A549 (cell line): Measurements from ENCODE around the gene EHBP1. TPM values are rescaled to one million over a fixed set of nuclear protein-coding genes. Genes with fewer than 3 reads are reported as not detected.
A peak's percentile ranks its signal among the peaks of the same experiment; 100 is the strongest.
"Not testable (repeated sequence)": the region's sequence is repeated elsewhere in the genome, so short reads cannot be mapped to it uniquely, and the experiment has no call there.

Experiments
- ATAC-seq, 2 experiments: fragments of 200-7000 bp in 1 of 2; fragments of >200 bp in 1 of 2; cut with Nextera tagmentation in 1 of 2; cut with Tn5 transposase in 1 of 2; 3 replicates each; pipeline versions ENCODE4 v1.8.0 to v1.9.1; 2018 to 2020; ENCODE audit warnings: mild to moderate bottlenecking in 1 of 2, moderate library complexity in 1 of 2
- CTCF ChIA-PET: fragments of 300-600 bp; sonication (Branson Sonifier 250); formaldehyde crosslinking; extraction: SDS; loops from one replicate; lab custom pipeline; 2021; ENCODE audit warnings: antibody characterized with exemption, inconsistent platforms; lab: Yijun Ruan, JAX
- POLR2A ChIA-PET: fragments of 350-600 bp; formaldehyde crosslinking; extraction: SDS; loops from one replicate; lab custom pipeline; 2021; ENCODE audit warnings: antibody characterized with exemption, inconsistent platforms; lab: Yijun Ruan, JAX
- DNase-seq, 2 experiments: peaks; one replicate each; pipeline versions ENCODE4 v3.0.0 to v3.0.0-alpha.2; 2011 to 2016; ENCODE audit warnings: low read depth in 1 of 2, low spot score in 1 of 2
- FAIRE-seq: peaks from 2 replicates; lab custom pipeline; 2011; peaks lifted over from hg19 to GRCh38; lab: Jason Lieb, UNC
- H3K27ac ChIP-seq, 2 experiments: fragments of >200 bp; sonication (Bioruptor Twin); formaldehyde crosslinking; 3 replicates each; pipeline ENCODE4 v1.5.1; 2016 to 2017
- H3K4me1 ChIP-seq: fragments of >200 bp; sonication (Bioruptor Twin); formaldehyde crosslinking; 3 replicates; pipeline ENCODE4 v1.6.1; 2016
- H3K4me2 ChIP-seq: fragments of >200 bp; sonication (Bioruptor Twin); formaldehyde crosslinking; 3 replicates; pipeline ENCODE4 v1.6.1; 2016
- H3K4me3 ChIP-seq: fragments of >200 bp; sonication (Bioruptor Twin); formaldehyde crosslinking; 3 replicates; pipeline ENCODE4 v1.5.1; 2016
- H3K9me3 ChIP-seq: fragments of >200 bp; sonication (Bioruptor Twin); formaldehyde crosslinking; 3 replicates; pipeline ENCODE4 v1.6.1; 2016
- CEBPB ChIP-seq, 2 experiments: fragments of >200 bp in 1 of 2; sonication (Bioruptor Twin) in 1 of 2; formaldehyde crosslinking in 1 of 2; IDR thresholded peaks; 2 replicates each; pipeline ENCODE4 v1.6.1; 2012 to 2016
- FOSL2 ChIP-seq, 2 experiments: fragments of 450-650 bp in 1 of 2; fragments of >200 bp in 1 of 2; sonication (Bioruptor Twin) in 1 of 2; formaldehyde crosslinking; IDR thresholded peaks; 2 replicates each; pipeline versions ENCODE4 v1.5.0 to v1.6.1; 2016 to 2020; ENCODE audit warnings: mild to moderate bottlenecking in 1 of 2, moderate library complexity in 1 of 2
- FOXS1 ChIP-seq: fragments of 250-450 bp; sonication (Bioruptor Pico); IDR thresholded peaks from 2 replicates; pipeline ENCODE4 v1.5.0; 2020; ENCODE audit warnings: mild to moderate bottlenecking, moderate library complexity
- HDAC2 ChIP-seq: fragments of 200-600 bp; sonication (generic); IDR thresholded peaks from 2 replicates; pipeline ENCODE4 v1.6.1; 2016
- HOXB13 ChIP-seq: fragments of 250-450 bp; sonication (Bioruptor Pico); IDR thresholded peaks from 2 replicates; pipeline ENCODE4 v1.5.0; 2020; ENCODE audit warnings: low read depth, mild to moderate bottlenecking, moderate library complexity
- HOXB5 ChIP-seq: fragments of 250-450 bp; sonication (Bioruptor Pico); IDR thresholded peaks from 2 replicates; pipeline ENCODE4 v1.5.0; 2020; ENCODE audit warnings: mild to moderate bottlenecking, moderate library complexity
- JUN ChIP-seq, 2 experiments: fragments of >200 bp; sonication (Bioruptor Twin); formaldehyde crosslinking; IDR thresholded peaks; 2 replicates in 1 of 2; 3 replicates in 1 of 2; pipeline ENCODE4 v1.6.1; 2016 to 2017
- MAFK ChIP-seq: fragments of 450-650 bp; IDR thresholded peaks from 2 replicates; pipeline ENCODE4 v1.6.1; 2014; ENCODE audit not compliant: partially characterized antibody
- POLR2A ChIP-seq: IDR thresholded peaks from 2 replicates; pipeline ENCODE4 v1.6.1; 2012; ENCODE audit warnings: mild to moderate bottlenecking, low read length
- RAD21 ChIP-seq, 2 experiments: fragments of >200 bp in 1 of 2; sonication (Bioruptor Twin) in 1 of 2; formaldehyde crosslinking in 1 of 2; IDR thresholded peaks in 1 of 2; conservative IDR thresholded peaks in 1 of 2; 2 replicates in 1 of 2; 3 replicates in 1 of 2; pipeline ENCODE4 v1.6.1; 2012 to 2018; ENCODE audit warnings: inconsistent platforms in 1 of 2
- SMC3 ChIP-seq: fragments of >200 bp; sonication (Bioruptor Twin); formaldehyde crosslinking; IDR thresholded peaks from 3 replicates; pipeline ENCODE4 v1.6.1; 2018; ENCODE audit warnings: inconsistent platforms
- ZC3H11A ChIP-seq: fragments of 450-650 bp; IDR thresholded peaks from 2 replicates; pipeline ENCODE4 v1.6.1; 2014; ENCODE audit warnings: antibody characterized with exemption, mild to moderate bottlenecking
- ZFP36 ChIP-seq: fragments of 450-650 bp; IDR thresholded peaks from 2 replicates; pipeline ENCODE4 v1.6.1; 2014; ENCODE audit warnings: borderline replicate concordance; ENCODE audit not compliant: partially characterized antibody
- ZSCAN20 ChIP-seq: fragments of 250-450 bp; sonication (Bioruptor Pico); IDR thresholded peaks from 2 replicates; pipeline ENCODE4 v1.8.0; 2022; ENCODE audit warnings: mild to moderate bottlenecking, moderate library complexity
- WGBS: methylation state at CpG from one replicate; pipeline ENCODE4 v1.1.6; 2017; ENCODE audit errors: missing lambda C conversion rate; 5-methylcytosine and 5-hydroxymethylcytosine counted together
- polyA plus RNA-seq, 4 experiments: library from polyadenylated mRNA; depleted of rRNA in 3 of 4; stranded (reverse); fragments of >200 nt; fragmentation: RNase III in 1 of 4; extraction: RNeasy Plus Mini Kit Qiagen cat#74134 plus additional on column Dnase treatment in 1 of 4; gene quantifications; 2 replicates in 3 of 4; 3 replicates in 1 of 4; pipeline ENCODE4 v1.2.3, GENCODE V29; 2011 to 2017
- TF ChIP-seq, protein P1 (sequence below): fragments of 250-450 bp; sonication (Bioruptor Pico); IDR thresholded peaks from 2 replicates; pipeline ENCODE4 v1.5.0; 2020; ENCODE audit warnings: low read depth, mild to moderate bottlenecking, moderate library complexity
- TF ChIP-seq, protein P2 (sequence below): IDR thresholded peaks from 2 replicates; pipeline ENCODE4 v1.6.1; 2012
- TF ChIP-seq, protein P3 (sequence below): fragments of 450-650 bp; IDR thresholded peaks from 2 replicates; pipeline ENCODE4 v1.6.1; 2014; ENCODE audit warnings: antibody characterized with exemption
- TF ChIP-seq, protein P4 (sequence below): fragments of >200 bp; sonication (Bioruptor Twin); formaldehyde crosslinking; IDR thresholded peaks from 3 replicates; pipeline ENCODE4 v1.5.1; 2016

Gene EHBP1
- polyA plus RNA-seq, 2 of the 4 experiments (the other 2 are of a cell fraction), result 65.7 to 204 TPM

DNA sequence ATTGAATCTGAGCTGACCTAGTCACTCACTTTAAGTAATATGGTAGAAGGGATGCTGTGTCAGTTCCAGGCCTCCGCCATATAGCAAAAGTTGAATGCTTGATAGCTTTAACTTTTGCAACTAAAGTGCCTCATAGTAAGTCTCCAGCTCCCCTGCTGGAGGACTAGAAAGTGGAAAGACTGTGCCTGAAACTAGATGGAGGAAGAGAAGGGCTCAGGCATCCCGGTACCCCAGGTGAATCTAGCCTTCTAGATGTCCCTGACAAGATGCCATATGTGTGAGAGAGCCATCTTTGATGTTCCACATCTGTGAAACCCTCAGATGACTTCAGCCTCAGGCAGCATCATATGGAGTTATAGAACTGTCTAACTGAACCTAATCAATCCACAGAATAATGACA lies 366.2 kb downstream of the EHBP1 start (continued):
- TF ChIP-seq, protein P1, sequence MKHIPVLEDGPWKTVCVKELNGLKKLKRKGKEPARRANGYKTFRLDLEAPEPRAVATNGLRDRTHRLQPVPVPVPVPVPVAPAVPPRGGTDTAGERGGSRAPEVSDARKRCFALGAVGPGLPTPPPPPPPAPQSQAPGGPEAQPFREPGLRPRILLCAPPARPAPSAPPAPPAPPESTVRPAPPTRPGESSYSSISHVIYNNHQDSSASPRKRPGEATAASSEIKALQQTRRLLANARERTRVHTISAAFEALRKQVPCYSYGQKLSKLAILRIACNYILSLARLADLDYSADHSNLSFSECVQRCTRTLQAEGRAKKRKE, result no peak
- TF ChIP-seq ZC3H11A, result no peak
- TF ChIP-seq, all 56 proteins: peak for 0

DNA sequence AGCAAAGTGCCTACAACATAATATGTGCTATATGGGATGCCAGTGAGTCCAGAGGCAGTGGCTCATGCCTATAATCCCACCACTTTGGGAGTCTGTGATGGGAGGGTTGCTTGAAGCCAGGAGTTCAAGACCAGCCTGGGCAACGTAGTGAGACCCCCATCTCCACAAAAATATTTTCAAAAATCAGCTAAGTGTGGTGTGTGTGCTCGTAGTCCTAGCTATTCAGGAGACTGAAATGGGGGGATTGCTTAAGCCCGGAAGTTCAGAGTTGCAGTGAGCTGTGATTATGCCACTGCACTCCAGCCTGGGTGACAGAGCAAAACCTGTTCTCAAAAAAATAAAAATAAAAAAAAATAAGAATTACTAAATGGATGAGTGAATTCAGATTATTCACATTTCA lies 368.5 kb downstream of the EHBP1 start:
- CTCF ChIA-PET, result no interaction called here
- no peak for ATAC-seq

DNA sequence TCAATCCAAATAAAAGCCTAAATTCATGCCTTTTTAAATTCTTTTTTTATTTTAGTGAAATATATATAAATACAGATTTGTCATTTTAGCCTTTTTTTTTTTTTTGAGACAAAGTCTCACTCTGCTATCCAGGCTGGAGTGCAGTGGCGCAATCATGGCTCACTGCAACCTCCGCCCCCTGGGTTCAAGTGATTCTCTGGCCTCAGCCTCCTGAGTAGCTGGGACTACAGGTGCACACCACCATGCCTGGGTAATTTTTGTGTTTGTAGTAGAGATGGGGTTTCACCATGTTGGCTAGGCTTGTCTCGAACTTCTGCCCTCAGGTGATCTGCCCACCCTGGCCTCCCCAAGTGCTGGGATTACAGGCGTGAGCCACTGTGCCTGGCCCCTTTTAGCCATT lies 368.9 kb downstream of the EHBP1 start:
- DNase-seq, H3K4me2 ChIP-seq, FAIRE-seq, POLR2A ChIA-PET, H3K9me3 ChIP-seq, H3K4me1 ChIP-seq, H3K27ac ChIP-seq, H3K4me3 ChIP-seq, CTCF ChIA-PET, ATAC-seq: not testable (repeated sequence)
- WGBS, result 77% methylated on average over 4 of the region's 4 CpGs

More for the DNA sequence above, 368.5 kb downstream of the EHBP1 start:
- Histone ChIP-seq H3K27ac (no peak overlapping the region), H3K9me3 (no peaks in the 10 kb centered on the region), H3K4me3 (no peak overlapping the region), H3K4me2 (no peak overlapping the region), H3K4me1 (peaks cover 1% of the 10 kb centered on the region; the same call in 1 of the 3 replicates)
- DNase-seq (no peak), FAIRE-seq (no peak)
- 47% methylated on average over 3 of the region's 3 CpGs for WGBS
- POLR2A ChIA-PET, result no interaction called here
- TF ChIP-seq HOXB13 (no peak), HDAC2 (no peak), ZFP36 (no peak), HOXB5 (CRISPR knock-in tag) (no peak), JUN (IDR thresholded peaks at IDR 0.05) (no peak), POLR2A (no peak)
- TF ChIP-seq, protein P2, sequence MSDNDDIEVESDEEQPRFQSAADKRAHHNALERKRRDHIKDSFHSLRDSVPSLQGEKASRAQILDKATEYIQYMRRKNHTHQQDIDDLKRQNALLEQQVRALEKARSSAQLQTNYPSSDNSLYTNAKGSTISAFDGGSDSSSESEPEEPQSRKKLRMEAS, result no peak
- TF ChIP-seq, protein P3, sequence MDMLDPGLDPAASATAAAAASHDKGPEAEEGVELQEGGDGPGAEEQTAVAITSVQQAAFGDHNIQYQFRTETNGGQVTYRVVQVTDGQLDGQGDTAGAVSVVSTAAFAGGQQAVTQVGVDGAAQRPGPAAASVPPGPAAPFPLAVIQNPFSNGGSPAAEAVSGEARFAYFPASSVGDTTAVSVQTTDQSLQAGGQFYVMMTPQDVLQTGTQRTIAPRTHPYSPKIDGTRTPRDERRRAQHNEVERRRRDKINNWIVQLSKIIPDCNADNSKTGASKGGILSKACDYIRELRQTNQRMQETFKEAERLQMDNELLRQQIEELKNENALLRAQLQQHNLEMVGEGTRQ, result no peak

DNA sequence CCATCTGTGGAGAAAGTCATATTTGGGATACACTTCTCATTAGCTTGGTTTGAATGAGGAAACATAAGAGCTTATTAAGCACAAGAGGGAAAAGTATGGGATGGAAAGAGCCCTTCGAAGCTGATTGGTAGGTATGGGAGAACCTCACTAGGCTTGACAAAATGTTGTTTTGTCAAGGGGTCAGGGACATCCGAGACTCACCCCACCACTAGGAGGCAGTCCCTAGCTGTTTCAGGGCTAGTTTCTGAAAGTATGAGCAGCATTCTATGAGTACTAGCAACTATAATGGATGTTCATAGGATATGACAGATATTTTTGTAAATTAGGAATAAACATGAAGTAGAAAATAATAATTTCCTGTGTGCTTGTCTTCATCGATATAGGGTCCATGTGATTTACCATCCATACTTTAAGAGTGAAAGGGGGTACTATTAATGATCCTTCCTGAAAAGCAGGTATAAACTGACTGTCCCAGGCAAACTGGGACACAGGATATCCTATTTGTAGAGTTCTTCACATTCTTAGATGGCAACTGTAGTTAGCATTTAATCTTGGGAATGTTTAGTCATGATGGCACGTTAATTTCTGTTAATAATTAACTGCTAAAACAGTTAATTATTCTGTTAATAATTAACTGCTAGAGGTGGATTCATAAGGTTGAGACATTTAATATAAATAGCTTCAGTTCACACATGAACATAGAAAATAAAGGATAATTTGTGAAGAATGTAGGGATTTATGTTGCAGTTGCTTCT lies 373.5 kb downstream of the EHBP1 start:
- H3K4me2 ChIP-seq, result peak overlapping the region; percentile 27; the same call in 2 of the 3 replicates
- H3K27ac ChIP-seq, result no peak overlapping the region
- FAIRE-seq (peak; percentile 54), DNase-seq (peak in 1 of 2 experiments; percentile 52), ATAC-seq (peak in 1 of 2 experiments; percentile 83; a peak in 3 of 6 replicates)
- 32% methylated on average over 4 of the region's 4 CpGs for WGBS
- ChIA-PET POLR2A (no interaction called here), CTCF (interaction anchor here (1.8 kb wide), 1 partner anchor 9 kb away, joined by 7 read pairs; no protein-coding TSS in a partner anchor)
- H3K4me3 ChIP-seq, result no peak overlapping the region
- H3K4me1 ChIP-seq, result peaks cover 8% of the 10 kb centered on the region; the same call in 2 of the 3 replicates
- H3K9me3 ChIP-seq, result no peaks in the 10 kb centered on the region
- TF ChIP-seq SMC3, result peak; percentile 26; the same call in 1 of the 3 replicates
- TF ChIP-seq, protein P4, sequence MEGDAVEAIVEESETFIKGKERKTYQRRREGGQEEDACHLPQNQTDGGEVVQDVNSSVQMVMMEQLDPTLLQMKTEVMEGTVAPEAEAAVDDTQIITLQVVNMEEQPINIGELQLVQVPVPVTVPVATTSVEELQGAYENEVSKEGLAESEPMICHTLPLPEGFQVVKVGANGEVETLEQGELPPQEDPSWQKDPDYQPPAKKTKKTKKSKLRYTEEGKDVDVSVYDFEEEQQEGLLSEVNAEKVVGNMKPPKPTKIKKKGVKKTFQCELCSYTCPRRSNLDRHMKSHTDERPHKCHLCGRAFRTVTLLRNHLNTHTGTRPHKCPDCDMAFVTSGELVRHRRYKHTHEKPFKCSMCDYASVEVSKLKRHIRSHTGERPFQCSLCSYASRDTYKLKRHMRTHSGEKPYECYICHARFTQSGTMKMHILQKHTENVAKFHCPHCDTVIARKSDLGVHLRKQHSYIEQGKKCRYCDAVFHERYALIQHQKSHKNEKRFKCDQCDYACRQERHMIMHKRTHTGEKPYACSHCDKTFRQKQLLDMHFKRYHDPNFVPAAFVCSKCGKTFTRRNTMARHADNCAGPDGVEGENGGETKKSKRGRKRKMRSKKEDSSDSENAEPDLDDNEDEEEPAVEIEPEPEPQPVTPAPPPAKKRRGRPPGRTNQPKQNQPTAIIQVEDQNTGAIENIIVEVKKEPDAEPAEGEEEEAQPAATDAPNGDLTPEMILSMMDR, result peak; percentile 28; the same call in 1 of the 3 replicates
- TF ChIP-seq FOSL2 (IDR thresholded peaks at IDR 0.05), result no peak
- no peak for TF ChIP-seq FOSL2 (CRISPR knock-in tag; IDR thresholded peaks at IDR 0.05)
- no peak for TF ChIP-seq MAFK
- TF ChIP-seq ZSCAN20 (CRISPR knock-in tag), result no peak
- no peak for TF ChIP-seq FOXS1 (CRISPR knock-in tag)
- TF ChIP-seq CEBPB (IDR thresholded peaks at IDR 0.05), result no peak
- peak; percentile 33 to 58; a peak in 3 of 5 replicates for TF ChIP-seq RAD21 (conservative IDR thresholded peaks at IDR 0.05 in 1 of 2, IDR thresholded peaks at IDR 0.05 in 1 of 2)
